ENCODE measurements around the gene SLCO2B1. TPM values are rescaled to one million over a fixed set of nuclear protein-coding genes. Genes with fewer than 3 reads are reported as not detected.

Gene SLCO2B1
- total RNA-seq, 1 donor from 2014 or later: 81.1 TPM

GRCh38 chr11:75142714-75143419, 8.0 kb upstream of the SLCO2B1 start:
- DNase-seq (ENCODE audit: low spot score) (peak; percentile 83), ATAC-seq (peak; percentile 95)
- intact Hi-C loops (cut with DNase I): loop anchor here (5.0 to 10.0 kb wide), 2 partner anchors 64 to 102 kb away; partner anchors contain the start of gene TPBGL

- intact Hi-C loops (cut with DNase I): loop anchor here (5.0 to 10.0 kb wide), 2 partner anchors 64 to 101 kb away; partner anchors contain the start of gene TPBGL
- no peak for ATAC-seq
- DNase-seq (ENCODE audit: low spot score): no peak
Observed at GRCh38 chr11:75143420-75143731, 7.5 kb upstream of the SLCO2B1 start.

- ATAC-seq (no peak), DNase-seq (ENCODE audit: low spot score) (no peak)
- intact Hi-C loops (cut with DNase I): loop anchor here (5.0 to 10.0 kb wide), 2 partner anchors 63 to 100 kb away; partner anchors contain the start of gene TPBGL
Observed at GRCh38 chr11:75144716-75145014, 6.2 kb upstream of the SLCO2B1 start.

- intact Hi-C loops (cut with DNase I): loop anchor here (10.0 kb wide), 1 partner anchor 99 kb away; the partner anchor contains the start of gene TPBGL
- no peak for DNase-seq (ENCODE audit: low spot score)
- no peak for ATAC-seq
Observed at GRCh38 chr11:75145196-75145971, 5.5 kb upstream of the SLCO2B1 start.

GRCh38 chr11:75145972-75146519, 4.9 kb upstream of the SLCO2B1 start:
- intact Hi-C loops (cut with DNase I): loop anchor here (10.0 kb wide), 1 partner anchor 99 kb away; the partner anchor contains the start of gene TPBGL
- no peak for DNase-seq (ENCODE audit: low spot score)
- ATAC-seq: no peak

GRCh38 chr11:75146711-75147110, 4.2 kb upstream of the SLCO2B1 start:
- DNase-seq (ENCODE audit: low spot score): no peak
- intact Hi-C loops (cut with DNase I): loop anchor here (10.0 kb wide), 1 partner anchor 98 kb away; the partner anchor contains the start of gene TPBGL

GRCh38 chr11:75147191-75147874, 3.6 kb upstream of the SLCO2B1 start:
- intact Hi-C loops (cut with DNase I): loop anchor here (10.0 kb wide), 1 partner anchor 97 kb away; the partner anchor contains the start of gene TPBGL
- no peak for DNase-seq (ENCODE audit: low spot score)
- no peak for ATAC-seq

More at GRCh38 chr11:75146711-75147110, 4.2 kb upstream of the SLCO2B1 start:
- no peak for ATAC-seq

- peak; percentile 67 for DNase-seq (ENCODE audit: low spot score)
- peak; percentile 5 for ATAC-seq
- intact Hi-C loops (cut with DNase I): loop anchor here (10.0 kb wide), 1 partner anchor 97 kb away; the partner anchor contains the start of gene TPBGL
Observed at GRCh38 chr11:75147875-75148263, 3.0 kb upstream of the SLCO2B1 start.

- DNase-seq (ENCODE audit: low spot score): no peak
- intact Hi-C loops (cut with DNase I): loop anchor here (10.0 kb wide), 1 partner anchor 96 kb away; the partner anchor contains the start of gene TPBGL
- ATAC-seq: no peak
Observed at GRCh38 chr11:75148436-75148983, 2.4 kb upstream of the SLCO2B1 start.

- ATAC-seq: no peak
- no peak for DNase-seq (ENCODE audit: low spot score)
- intact Hi-C loops (cut with DNase I): loop anchor here (10.0 kb wide), 1 partner anchor 95 kb away; the partner anchor contains the start of gene TPBGL
Observed at GRCh38 chr11:75149766-75150465, 991 bp upstream of the SLCO2B1 start.

GRCh38 chr11:75151346-75152047, 590 bp downstream of the SLCO2B1 start:
- DNase-seq (ENCODE audit: low spot score) (no peak), ATAC-seq (no peak)
- intact Hi-C loops (cut with DNase I): no loop called here

- intact Hi-C loops (cut with DNase I): no loop called here
- peak; percentile 19 for ATAC-seq
- no peak for DNase-seq (ENCODE audit: low spot score)
Observed at GRCh38 chr11:75152090-75152489, 1.2 kb downstream of the SLCO2B1 start.

GRCh38 chr11:75152651-75153427, 1.9 kb downstream of the SLCO2B1 start:
- intact Hi-C loops (cut with DNase I): no loop called here
- no peak for DNase-seq (ENCODE audit: low spot score)
- no peak for ATAC-seq

GRCh38 chr11:75154646-75155569, 4.0 kb downstream of the SLCO2B1 start:
- ATAC-seq: peak; percentile 43
- DNase-seq (ENCODE audit: low spot score): no peak
- intact Hi-C loops (cut with DNase I): no loop called here

GRCh38 chr11:75155570-75156422, 4.9 kb downstream of the SLCO2B1 start:
- ATAC-seq: no peak
- intact Hi-C loops (cut with DNase I): no loop called here
- no peak for DNase-seq (ENCODE audit: low spot score)
